Muscle of leg (tissue), 11 donors: ENCODE data around the gene AQR. TPM values are rescaled to one million over a fixed set of nuclear protein-coding genes. Genes with fewer than 3 reads are reported as not detected.
A peak's percentile ranks its signal among the peaks of the same experiment; 100 is the strongest.
"Not testable (repeated sequence)": the region's sequence is repeated elsewhere in the genome, so short reads cannot be mapped to it uniquely, and the experiment has no call there.

Source experiments
- DNase-seq: peaks from one replicate; pipeline ENCODE4 v3.0.0; 2013
- H3K27ac ChIP-seq: one replicate; pipeline ENCODE4 v1.5.1; 2013; ENCODE audit warnings: mild to moderate bottlenecking, low read length, control low read depth
- H3K27me3 ChIP-seq: one replicate; pipeline ENCODE4 v1.6.1; 2013; ENCODE audit warnings: low read length; ENCODE audit not compliant: control insufficient read depth, insufficient read depth
- H3K36me3 ChIP-seq: one replicate; pipeline ENCODE4 v1.6.1; 2013; ENCODE audit warnings: low read length; ENCODE audit not compliant: control insufficient read depth, insufficient read depth
- H3K4me1 ChIP-seq: one replicate; pipeline ENCODE4 v1.6.1; 2013; ENCODE audit warnings: low read length; ENCODE audit not compliant: control insufficient read depth, insufficient read depth
- H3K4me3 ChIP-seq: one replicate; pipeline ENCODE4 v1.5.1; 2013; ENCODE audit warnings: low read length, control low read depth
- H3K9me3 ChIP-seq: replicated peaks from 2 replicates; pipeline ENCODE4 v1.6.1; 2013; ENCODE audit warnings: low read depth, low read length; ENCODE audit not compliant: control insufficient read depth
- WGBS: methylation state at CpG from one replicate; pipeline ENCODE4 v1.1.5; 2013; ENCODE audit warnings: missing lambda C conversion rate; ENCODE audit not compliant: insufficient coverage; 5-methylcytosine and 5-hydroxymethylcytosine counted together
- polyA plus RNA-seq, 8 donors: library from polyadenylated mRNA; unstranded; fragments of 120-200 nt; gene quantifications; one replicate each; pipeline versions ENCODE4 v1.2.1 to v1.2.3, GENCODE V29; 2013; ENCODE audit warnings: inconsistent platforms in 1 of 8, low replicate concordance in 1 of 8; ENCODE audit not compliant: insufficient read length in 8 of 8, insufficient read depth in 1 of 8
- total RNA-seq: library from RNA; stranded (reverse); fragments of 120-200 nt; gene quantifications from one replicate; pipeline ENCODE4 v1.2.4, GENCODE V29; 2013

AQR gene
- total and polyA plus RNA-seq, 9 donors, result 16.8 to 22.9 (median 19.0) TPM

DNA sequence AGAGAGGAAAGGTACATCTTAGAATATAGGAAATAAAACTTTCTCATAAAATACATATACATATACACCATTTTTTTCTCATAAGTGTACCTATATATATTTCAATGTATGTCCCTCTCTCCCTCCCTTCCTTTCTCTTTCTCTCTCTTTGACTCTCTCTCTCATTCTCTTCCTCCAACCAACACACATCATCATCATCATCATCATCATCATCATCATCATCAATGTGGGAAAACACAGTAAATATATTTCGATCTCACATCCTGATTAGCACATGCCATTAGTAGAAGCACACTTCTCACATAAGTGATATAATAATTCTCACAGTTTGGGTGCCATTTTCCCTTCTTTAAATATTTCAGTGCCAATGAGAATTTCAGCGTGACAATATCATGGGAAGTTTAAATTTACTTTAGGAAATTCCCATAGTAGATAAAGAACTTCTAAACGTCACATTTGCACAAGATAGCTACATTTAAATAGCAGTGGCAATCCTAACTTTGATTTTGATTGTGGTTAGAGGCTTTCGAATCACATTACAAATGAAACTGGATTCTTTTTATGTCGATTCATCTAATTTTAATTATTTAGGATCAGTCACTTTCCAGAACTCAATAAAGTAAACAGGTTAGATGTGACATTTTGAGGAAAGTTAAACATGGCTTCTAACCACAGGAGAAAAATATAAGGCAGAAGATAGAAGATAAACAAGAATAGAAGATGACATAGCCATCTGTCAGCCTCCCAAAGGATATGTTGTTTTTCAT, 141.2 kb downstream of the AQR start:
- no peaks in the 10 kb centered on the region for H3K36me3 ChIP-seq
- no peak overlapping the region for H3K4me3 ChIP-seq
- H3K9me3 ChIP-seq, result no peaks in the 10 kb centered on the region
- DNase-seq, result no peak
- H3K27me3 ChIP-seq, result no peaks in the 10 kb centered on the region
- no peaks in the 10 kb centered on the region for H3K4me1 ChIP-seq
- 80% methylated on average over 1 of the region's 5 CpGs for WGBS
- H3K27ac ChIP-seq, result no peak overlapping the region

DNA sequence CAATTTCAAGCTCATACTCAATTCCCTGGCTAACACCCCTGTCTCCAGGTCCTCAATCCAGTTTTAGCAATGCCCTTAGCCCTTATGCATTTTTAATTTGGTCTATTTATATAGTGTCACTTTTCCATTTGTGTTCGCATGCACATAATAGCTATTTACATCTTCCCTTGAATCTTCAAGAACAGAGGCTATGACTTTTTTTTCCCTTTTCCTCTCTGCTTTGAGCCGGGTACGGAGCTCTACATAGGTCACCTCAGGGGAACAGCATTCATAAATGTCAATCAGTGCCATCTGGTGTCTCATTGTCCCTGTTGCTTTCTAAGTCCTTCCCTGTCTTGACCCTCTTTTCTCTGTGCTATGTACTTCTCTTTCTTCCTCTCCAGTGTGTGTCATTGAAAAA, 147.7 kb downstream of the AQR start:
- Histone ChIP-seq H3K36me3 (no peaks in the 10 kb centered on the region), H3K4me3 (no peak overlapping the region), H3K27ac (no peak overlapping the region), H3K9me3 (no peaks in the 10 kb centered on the region), H3K4me1 (no peaks in the 10 kb centered on the region), H3K27me3 (no peaks in the 10 kb centered on the region)
- DNase-seq, result no peak
- 61% methylated on average over 3 of the region's 3 CpGs for WGBS

DNA sequence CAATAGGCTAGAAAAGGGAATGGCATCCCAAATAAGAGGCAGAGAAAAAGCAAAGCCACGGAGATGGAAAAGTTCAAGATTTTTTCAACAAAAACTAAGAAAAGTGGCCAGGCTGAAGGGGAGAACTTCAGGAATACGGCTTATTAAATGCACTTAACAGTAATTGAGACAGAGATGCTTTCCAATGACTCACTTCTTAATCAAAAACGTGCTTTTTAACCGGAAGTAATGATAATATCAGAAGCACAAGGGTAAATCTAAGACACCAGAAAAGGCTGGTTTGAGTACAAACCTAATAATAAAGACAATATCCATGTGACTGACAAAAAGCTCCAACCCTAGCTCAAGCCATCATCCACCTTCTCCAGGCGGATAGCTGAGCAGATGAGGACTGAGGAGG, 149.4 kb downstream of the AQR start:
- no peaks in the 10 kb centered on the region for H3K4me1 ChIP-seq
- no peaks in the 10 kb centered on the region for H3K36me3 ChIP-seq
- no peak for DNase-seq
- no peak overlapping the region for H3K4me3 ChIP-seq
- H3K9me3 ChIP-seq, result no peaks in the 10 kb centered on the region
- no peak overlapping the region for H3K27ac ChIP-seq
- WGBS, result 40% methylated on average over 1 of the region's 5 CpGs
- H3K27me3 ChIP-seq, result no peaks in the 10 kb centered on the region

DNA sequence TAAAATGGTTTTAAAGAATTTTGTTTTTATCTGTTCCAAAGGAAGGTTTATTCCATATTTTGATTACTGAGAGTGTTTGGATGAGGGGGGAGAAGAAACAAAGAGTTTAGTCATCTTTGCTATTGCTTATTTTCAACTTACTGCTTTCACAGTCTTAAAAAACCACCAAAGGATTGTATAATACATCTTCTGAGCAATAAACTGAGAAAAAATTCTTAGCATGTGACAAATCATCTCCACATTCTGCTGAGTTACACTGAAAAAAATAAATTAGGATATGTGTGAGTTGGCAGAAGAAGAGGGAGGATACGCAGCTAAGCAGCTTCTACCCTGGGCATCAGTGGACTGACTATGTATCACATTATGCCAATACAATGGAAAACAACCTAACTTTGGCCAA, 151.0 kb downstream of the AQR start:
- H3K4me1 ChIP-seq, result peaks cover 4% of the 10 kb centered on the region
- WGBS, result no CpG with 5 or more reads among the region's 1 CpG
- H3K9me3 ChIP-seq, result no peaks in the 10 kb centered on the region
- no peak overlapping the region for H3K4me3 ChIP-seq
- DNase-seq, result no peak
- H3K27ac ChIP-seq, result no peak overlapping the region
- no peaks in the 10 kb centered on the region for H3K27me3 ChIP-seq
- H3K36me3 ChIP-seq, result no peaks in the 10 kb centered on the region

DNA sequence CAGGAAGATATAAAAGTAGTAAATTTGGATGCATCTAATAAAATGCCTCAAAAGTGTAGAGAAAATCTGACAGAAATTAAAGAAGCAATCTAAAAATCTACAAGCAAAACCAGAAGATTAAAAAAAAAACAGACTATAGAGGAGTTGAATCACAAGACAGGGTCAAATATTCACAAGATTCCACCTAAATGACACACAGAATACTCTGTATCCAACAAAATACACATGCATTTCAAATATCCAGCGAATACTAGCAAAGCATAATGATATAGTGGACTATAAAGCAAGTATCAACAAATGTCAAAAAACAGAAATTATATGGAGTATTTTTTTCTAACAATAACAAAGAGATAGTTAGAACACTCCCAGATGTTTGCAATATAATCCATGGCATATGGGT, 153.7 kb downstream of the AQR start:
- no peaks in the 10 kb centered on the region for H3K27me3 ChIP-seq
- H3K4me3 ChIP-seq, result no peak overlapping the region
- H3K36me3 ChIP-seq, result no peaks in the 10 kb centered on the region
- no CpG with 5 or more reads among the region's 1 CpG for WGBS
- no peak for DNase-seq
- H3K4me1 ChIP-seq, result peaks cover 8% of the 10 kb centered on the region
- no peaks in the 10 kb centered on the region for H3K9me3 ChIP-seq
- H3K27ac ChIP-seq, result no peak overlapping the region

DNA sequence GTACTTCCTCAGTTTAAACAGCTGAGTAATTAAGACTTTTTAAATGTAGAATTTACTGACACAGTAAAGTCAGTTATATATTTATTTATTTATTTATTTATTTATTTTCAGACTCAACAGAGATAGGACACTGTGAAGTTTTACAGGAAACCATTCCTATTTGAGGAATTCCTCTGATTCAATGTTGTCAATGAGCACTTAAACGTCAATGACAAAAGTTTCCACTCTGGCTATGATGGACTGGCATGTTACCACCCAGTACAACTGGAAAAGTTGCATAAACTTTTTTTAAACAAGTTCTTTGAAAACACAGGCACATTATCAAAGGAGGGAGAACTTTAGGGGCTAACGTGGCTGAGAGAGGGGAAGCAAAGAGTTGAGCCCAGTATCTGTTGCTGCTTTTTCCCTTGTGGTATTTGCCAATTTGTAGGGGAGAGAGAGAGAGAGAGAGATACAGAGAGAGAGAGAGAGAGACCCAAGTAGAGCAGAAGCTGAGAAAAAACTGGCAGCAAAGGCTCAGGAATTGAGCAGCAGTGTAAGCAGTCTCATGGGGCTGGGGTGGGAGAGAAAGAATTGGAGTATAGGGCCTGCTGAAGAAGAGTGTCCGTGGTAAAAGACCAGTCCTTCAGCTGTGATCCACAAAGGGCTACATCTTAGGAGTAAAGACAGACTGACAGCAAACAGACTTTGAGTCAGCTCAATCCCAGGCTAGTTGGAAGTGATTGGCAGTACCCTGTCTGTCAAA, 155.9 kb downstream of the AQR start:
- WGBS, result 27% methylated on average over 2 of the region's 3 CpGs
- Histone ChIP-seq H3K4me1 (peaks cover 14% of the 10 kb centered on the region), H3K4me3 (no peak overlapping the region), H3K27me3 (no peaks in the 10 kb centered on the region), H3K9me3 (no peaks in the 10 kb centered on the region), H3K27ac (peak overlapping the region; percentile 15), H3K36me3 (no peaks in the 10 kb centered on the region)
- DNase-seq, result no peak

DNA sequence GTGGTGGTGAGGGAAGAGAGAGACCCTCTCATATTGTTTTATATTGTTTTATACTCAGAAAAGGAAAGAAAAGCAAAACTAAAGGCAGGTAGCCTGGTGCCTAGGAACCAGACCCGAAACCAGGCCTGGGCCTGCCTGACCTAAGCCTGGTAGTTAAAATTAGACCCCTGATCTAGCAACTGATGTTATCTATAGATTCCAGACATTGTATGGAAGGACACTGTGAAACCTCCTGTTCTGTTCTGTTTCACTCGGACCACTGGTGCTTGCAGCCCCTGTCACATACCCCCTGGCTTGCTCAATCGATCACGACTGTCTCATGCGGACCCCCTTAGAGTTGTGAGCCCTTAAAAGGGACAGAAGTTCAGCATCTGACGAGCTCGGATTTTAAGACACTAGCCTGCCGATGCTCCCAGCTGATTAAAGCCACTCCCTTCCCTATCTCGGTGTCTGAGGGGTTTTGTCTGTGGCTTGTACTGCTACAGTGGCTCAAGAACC, 156.6 kb downstream of the AQR start:
- WGBS, result 33% methylated on average over 3 of the region's 9 CpGs
- Histone ChIP-seq H3K27ac (peak overlapping the region; percentile 24), H3K4me1 (peaks cover 14% of the 10 kb centered on the region)
- H3K4me3 ChIP-seq, DNase-seq, H3K36me3 ChIP-seq, H3K27me3 ChIP-seq, H3K9me3 ChIP-seq: not testable (repeated sequence)

DNA sequence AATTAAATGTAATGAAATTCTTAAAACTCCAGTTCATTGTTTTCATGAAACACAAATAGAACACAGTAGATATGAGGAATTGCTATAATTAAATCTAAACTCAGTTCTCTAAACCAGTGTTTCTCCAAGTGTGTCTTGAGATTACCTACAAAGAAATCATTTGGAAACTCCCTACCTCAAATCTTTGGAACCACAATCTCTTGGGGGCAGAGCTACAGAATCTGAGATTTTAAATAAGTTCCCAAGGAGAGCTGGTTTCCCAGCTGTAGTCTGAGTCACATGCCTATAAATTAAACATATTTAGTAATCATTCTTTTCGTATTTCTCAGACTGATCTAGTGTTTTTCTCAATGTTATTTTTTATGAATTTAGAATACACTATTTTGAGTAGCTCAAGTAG, 157.2 kb downstream of the AQR start:
- H3K36me3 ChIP-seq, result no peaks in the 10 kb centered on the region
- peaks cover 14% of the 10 kb centered on the region for H3K4me1 ChIP-seq
- no peak overlapping the region for H3K27ac ChIP-seq
- H3K27me3 ChIP-seq, result no peaks in the 10 kb centered on the region
- no CpG with 5 or more reads among the region's 1 CpG for WGBS
- H3K9me3 ChIP-seq, result no peaks in the 10 kb centered on the region
- no peak overlapping the region for H3K4me3 ChIP-seq
- no peak for DNase-seq

DNA sequence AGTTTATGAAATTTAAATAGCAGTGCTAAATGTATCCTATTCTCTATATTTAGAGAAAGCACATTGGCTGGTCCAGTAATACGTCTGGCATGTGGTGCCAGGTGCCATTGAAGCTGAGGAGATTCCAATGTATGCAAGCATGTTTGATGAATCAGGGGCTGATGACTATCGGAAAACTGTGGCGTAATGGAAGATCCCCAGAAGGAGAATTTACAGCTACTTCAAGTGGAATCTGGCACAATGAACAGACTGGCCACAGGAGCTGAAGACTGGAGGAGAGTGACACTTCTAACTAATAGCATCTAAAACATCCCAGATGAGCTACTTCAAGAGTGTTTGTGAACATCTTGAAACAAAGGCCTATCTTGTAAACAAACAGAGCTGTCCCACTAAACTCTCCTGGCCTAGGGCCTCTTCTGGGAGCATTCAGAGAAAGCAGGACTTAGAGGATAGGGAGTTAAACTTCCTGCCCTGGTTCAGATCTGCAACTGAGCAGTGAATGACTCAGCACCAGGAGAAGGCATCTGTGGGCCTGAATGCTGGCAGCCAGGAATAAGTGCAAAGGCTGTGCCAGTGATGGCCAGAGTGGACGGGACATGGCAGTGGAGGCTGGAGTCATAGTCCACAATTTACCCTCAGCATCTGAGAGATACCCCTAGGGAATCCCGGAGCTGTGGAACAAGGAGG, 159.0 kb downstream of the AQR start:
- Histone ChIP-seq H3K9me3 (no peaks in the 10 kb centered on the region), H3K4me3 (no peak overlapping the region), H3K27ac (peak overlapping the region; percentile 65), H3K27me3 (no peaks in the 10 kb centered on the region), H3K36me3 (no peaks in the 10 kb centered on the region), H3K4me1 (peaks cover 14% of the 10 kb centered on the region)
- DNase-seq, result peak; percentile 35
- WGBS, result 40% methylated on average over 1 of the region's 5 CpGs

DNA sequence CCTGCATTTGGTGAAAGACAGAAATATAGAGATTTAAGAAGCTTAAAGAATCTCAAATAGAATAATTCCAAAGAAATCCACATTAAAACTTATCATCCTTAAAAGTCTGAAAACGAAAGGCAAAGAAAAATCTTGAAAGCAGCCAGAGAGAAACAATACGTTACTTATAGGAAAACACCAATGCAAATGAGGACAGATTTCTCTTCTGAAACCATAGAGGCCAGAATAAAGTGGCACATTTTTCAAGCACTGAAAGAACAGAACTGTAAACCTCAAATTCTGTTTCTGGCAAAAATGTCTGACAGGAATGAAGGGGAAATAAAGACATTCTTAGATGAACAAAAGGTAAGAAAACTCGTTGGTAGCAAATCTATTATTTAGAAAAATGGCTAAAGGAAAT, 160.4 kb downstream of the AQR start:
- no peak overlapping the region for H3K4me3 ChIP-seq
- H3K4me1 ChIP-seq, result peaks cover 17% of the 10 kb centered on the region
- WGBS, result no CpG with 5 or more reads among the region's 3 CpGs
- DNase-seq, result no peak
- H3K36me3 ChIP-seq, result no peaks in the 10 kb centered on the region
- H3K27ac ChIP-seq, result no peak overlapping the region
- no peaks in the 10 kb centered on the region for H3K27me3 ChIP-seq
- H3K9me3 ChIP-seq, result no peaks in the 10 kb centered on the region
